GM19099 (cell line): ENCODE measurements around the gene LCP2.

Experiments
- POLR2A ChIP-seq: IDR thresholded peaks from 3 replicates; pipeline ENCODE4 v1.6.1; 2011; ENCODE audit warnings: low read depth; ENCODE audit not compliant: insufficient read length; ENCODE audit errors: extremely low read depth

The LCP2 gene

DNA sequence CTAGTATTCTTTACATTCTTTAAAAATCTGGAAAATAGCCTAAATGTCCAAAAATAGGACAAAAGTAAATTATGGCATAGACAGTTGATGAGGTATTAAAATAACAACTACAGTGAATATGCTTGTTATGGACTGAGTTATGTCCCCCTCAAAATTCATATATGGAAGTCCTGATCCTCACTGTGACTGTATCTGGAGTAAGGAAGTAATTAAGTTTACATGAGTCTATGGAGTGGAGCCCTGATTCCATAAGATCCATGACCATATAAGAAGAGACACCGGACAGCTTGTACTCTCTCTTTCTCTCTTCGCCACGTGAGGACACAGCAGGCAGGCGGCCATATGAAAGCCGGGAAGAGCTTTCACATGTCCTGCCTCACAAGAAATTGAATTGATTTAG is 93.4 kb downstream of the LCP2 start:
- no peak for TF ChIP-seq POLR2A

DNA sequence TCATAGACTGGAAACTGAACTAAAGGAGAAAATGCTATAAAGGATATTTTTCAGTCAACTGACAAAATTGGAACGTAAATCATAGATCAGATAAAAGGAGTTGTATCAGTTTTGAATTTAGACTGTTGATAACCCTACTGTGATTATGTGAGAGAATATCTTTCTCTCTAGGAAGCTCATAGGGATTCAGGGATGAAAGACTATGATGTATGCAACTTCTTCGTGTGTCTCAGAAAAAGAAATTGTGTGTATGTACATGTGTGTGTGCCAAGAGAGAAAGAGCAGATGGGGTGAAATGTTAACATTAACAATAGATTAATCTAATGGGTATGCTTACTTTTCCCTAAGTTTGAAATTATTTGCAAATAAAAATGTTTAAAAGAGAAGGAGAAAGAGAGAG is 95.5 kb downstream of the LCP2 start:
- TF ChIP-seq POLR2A, result no peak

DNA sequence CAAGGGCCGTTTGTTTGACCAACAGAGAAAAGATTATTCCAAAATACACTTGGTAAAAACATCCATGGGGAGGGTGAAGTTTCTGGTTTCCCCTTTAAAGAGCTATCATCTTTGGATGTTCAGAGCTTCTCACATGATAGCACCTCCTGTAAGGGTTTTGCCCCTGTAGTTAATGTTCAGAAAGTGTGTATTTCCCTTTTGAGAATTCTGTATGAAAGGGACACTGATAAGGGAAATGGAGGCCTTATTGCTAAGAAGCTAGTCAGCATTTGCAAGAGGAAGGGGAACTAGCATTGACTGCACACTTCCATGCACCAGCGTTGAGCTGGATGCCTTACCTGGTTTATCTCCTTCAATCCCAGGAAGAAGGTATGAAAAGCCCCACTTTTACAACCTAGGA is 96.3 kb downstream of the LCP2 start:
- TF ChIP-seq POLR2A, result no peak

DNA sequence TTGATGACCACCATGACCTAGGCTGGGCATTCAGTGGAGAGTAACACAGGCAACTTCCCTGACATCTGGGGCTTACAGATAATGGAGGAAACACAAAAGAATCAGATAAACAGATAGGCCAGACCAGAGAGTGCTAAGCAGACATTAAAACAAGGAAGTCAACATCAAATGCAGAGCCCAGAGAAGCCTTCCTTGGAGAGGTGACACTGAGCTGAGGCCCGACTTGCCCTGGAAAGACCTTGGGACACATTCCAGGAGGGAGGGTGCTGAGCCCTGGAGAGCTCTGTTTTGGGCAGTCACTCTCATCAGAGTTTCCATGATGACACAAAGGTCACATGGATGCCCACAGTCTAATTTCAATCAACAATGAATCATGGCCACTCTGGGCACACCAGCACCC is 96.7 kb downstream of the LCP2 start:
- no peak for TF ChIP-seq POLR2A
